Loucy (cell line): ENCODE results near the gene CDPF1.

Experiments used
- H2AFZ ChIP-seq: fragments of 200-600 bp; sonication (generic); 2 replicates; pipeline ENCODE4 v1.6.0; 2016; ENCODE audit warnings: antibody characterized with exemption, mild to moderate bottlenecking, low read length, moderate library complexity
- H3F3A ChIP-seq: fragments of 200-600 bp; 2 replicates; pipeline ENCODE4 v1.6.0; 2016; ENCODE audit warnings: antibody characterized with exemption, low read depth, mild to moderate bottlenecking
- H3K27me3 ChIP-seq: fragments of 200-600 bp; sonication (generic); 2 replicates; pipeline ENCODE4 v1.6.1; 2014; ENCODE audit warnings: low read length, mild to moderate bottlenecking; ENCODE audit not compliant: insufficient read depth, poor library complexity, severe bottlenecking
- H3K36me3 ChIP-seq: fragments of 200-600 bp; sonication (generic); 2 replicates; pipeline ENCODE4 v1.6.1; 2016; ENCODE audit warnings: low read length; ENCODE audit not compliant: insufficient read depth
- H3K4me1 ChIP-seq: fragments of 200-600 bp; sonication (generic); 2 replicates; pipeline ENCODE4 v1.5.1; 2014; ENCODE audit warnings: low read length, mild to moderate bottlenecking; ENCODE audit not compliant: insufficient read depth, poor library complexity, severe bottlenecking
- H3K4me2 ChIP-seq: fragments of 200-600 bp; sonication (generic); 2 replicates; pipeline ENCODE4 v1.6.0; 2014; ENCODE audit warnings: antibody characterized with exemption, low read length, low read depth, mild to moderate bottlenecking; ENCODE audit not compliant: poor library complexity, severe bottlenecking
- H3K4me3 ChIP-seq: fragments of 200-600 bp; sonication (generic); 2 replicates; pipeline ENCODE4 v1.5.1; 2014; ENCODE audit warnings: low read length, mild to moderate bottlenecking, mixed read lengths; ENCODE audit not compliant: poor library complexity, severe bottlenecking
- H3K79me2 ChIP-seq: fragments of 200-600 bp; sonication (generic); 2 replicates; pipeline ENCODE4 v1.6.1; 2014; ENCODE audit warnings: low read length; ENCODE audit not compliant: insufficient read depth
- H3K9ac ChIP-seq: fragments of 200-600 bp; sonication (generic); 2 replicates; pipeline ENCODE4 v1.6.0; 2014; ENCODE audit warnings: mild to moderate bottlenecking, low read depth, low read length, moderate library complexity; ENCODE audit not compliant: poor library complexity, severe bottlenecking
- H3K9me2 ChIP-seq: fragments of 200-600 bp; sonication (generic); replicated peaks from 2 replicates; pipeline ENCODE4 v1.6.1; 2016; ENCODE audit warnings: low read depth, low read length, mixed read lengths
- H3K9me3 ChIP-seq: fragments of 200-600 bp; sonication (generic); 2 replicates; pipeline ENCODE4 v1.6.1; 2014; ENCODE audit warnings: mild to moderate bottlenecking, antibody characterized with exemption, low read length, low read depth; ENCODE audit not compliant: insufficient read depth
- H4K20me1 ChIP-seq: fragments of 200-600 bp; sonication (generic); 2 replicates; pipeline ENCODE4 v1.6.0; 2014; ENCODE audit warnings: antibody characterized with exemption, low read length, mild to moderate bottlenecking; ENCODE audit not compliant: insufficient read depth, poor library complexity, severe bottlenecking
- CTCF ChIP-seq: fragments of 200-600 bp; sonication (generic); conservative IDR thresholded peaks from 2 replicates; pipeline ENCODE4 v1.5.1; 2014; ENCODE audit warnings: mild to moderate bottlenecking, antibody characterized with exemption, low read length
- EZH2phosphoT487 ChIP-seq: fragments of 200-600 bp; IDR thresholded peaks from 2 replicates; pipeline ENCODE4 v1.6.1; 2018; ENCODE audit warnings: antibody characterized with exemption, mild to moderate bottlenecking, moderate library complexity, borderline replicate concordance

Gene CDPF1

GRCh38 chr22:46286006-46286405, 35.9 kb upstream of the CDPF1 start:
- Histone ChIP-seq H3K36me3 (peaks cover 36% of the 10 kb centered on the region; the same call in 1 of the 2 replicates), H3K9me2 (no peaks in the 10 kb centered on the region), H3K4me3 (no peak overlapping the region), H3K79me2 (peaks cover 21% of the 10 kb centered on the region; the same call in 1 of the 2 replicates), H3K4me2 (no peak overlapping the region), H3K27me3 (no peaks in the 10 kb centered on the region), H3K9me3 (no peaks in the 10 kb centered on the region), H3K9ac (no peak overlapping the region), H2AFZ (no peak overlapping the region), H4K20me1 (no peaks in the 10 kb centered on the region), H3K4me1 (peaks cover 41% of the 10 kb centered on the region), H3F3A (no peaks in the 10 kb centered on the region)
- TF ChIP-seq EZH2phosphoT487 (no peak), CTCF (no peak)

- H3K27me3 ChIP-seq: no peaks in the 10 kb centered on the region
- H3K79me2 ChIP-seq: peaks cover 6% of the 10 kb centered on the region; the same call in 1 of the 2 replicates
- H3K4me3 ChIP-seq: no peak overlapping the region
- H3K9ac ChIP-seq: no peak overlapping the region
- peaks cover 55% of the 10 kb centered on the region; the same call in 1 of the 2 replicates for H3K36me3 ChIP-seq
- TF ChIP-seq EZH2phosphoT487: no peak
- no peak for TF ChIP-seq CTCF
- no peaks in the 10 kb centered on the region for H3K9me2 ChIP-seq
- H4K20me1 ChIP-seq: no peaks in the 10 kb centered on the region
- peaks cover 5% of the 10 kb centered on the region for H3K4me1 ChIP-seq
- H3F3A ChIP-seq: no peaks in the 10 kb centered on the region
- H3K9me3 ChIP-seq: no peaks in the 10 kb centered on the region
- H2AFZ ChIP-seq: no peak overlapping the region
- H3K4me2 ChIP-seq: no peak overlapping the region
These were observed 32.0 kb upstream of the CDPF1 start for GRCh38 chr22:46281866-46282678.

- Histone ChIP-seq H4K20me1 (no peaks in the 10 kb centered on the region), H3K27me3 (no peaks in the 10 kb centered on the region), H3K9me3 (no peaks in the 10 kb centered on the region), H3K4me3 (no peak overlapping the region), H3K9ac (no peak overlapping the region), H3K4me2 (no peak overlapping the region), H3K79me2 (no peaks in the 10 kb centered on the region), H3F3A (no peaks in the 10 kb centered on the region), H2AFZ (no peak overlapping the region), H3K4me1 (no peaks in the 10 kb centered on the region), H3K9me2 (no peaks in the 10 kb centered on the region), H3K36me3 (peaks cover 57% of the 10 kb centered on the region; the same call in 1 of the 2 replicates)
- TF ChIP-seq EZH2phosphoT487: no peak
- TF ChIP-seq CTCF: no peak
These were observed 31.0 kb upstream of the CDPF1 start for GRCh38 chr22:46280999-46281623.
